Measurements from ENCODE around the gene GALNT13.

The GALNT13 gene

DNA sequence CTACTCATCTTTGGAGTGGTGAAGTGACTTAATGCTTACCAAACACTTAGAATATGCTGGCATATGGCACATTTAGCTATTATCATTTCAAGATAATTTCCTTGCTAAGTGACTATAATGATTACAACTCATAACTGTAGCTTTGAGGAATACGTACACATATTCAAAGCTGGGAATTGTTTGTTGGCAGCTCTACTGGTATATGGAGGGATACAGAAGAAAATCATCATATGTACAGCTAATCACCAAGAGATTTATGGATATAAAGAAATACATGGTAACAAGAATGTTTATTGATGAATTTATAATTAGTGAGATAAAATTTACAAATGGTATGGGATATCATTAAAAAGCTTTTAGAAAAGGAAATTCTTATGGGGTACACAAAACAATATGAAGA is 207.2 kb downstream of the GALNT13 start:
- intact Hi-C loops (cut with DNase I), result no loop called here
- DNase-seq, result no peak

DNA sequence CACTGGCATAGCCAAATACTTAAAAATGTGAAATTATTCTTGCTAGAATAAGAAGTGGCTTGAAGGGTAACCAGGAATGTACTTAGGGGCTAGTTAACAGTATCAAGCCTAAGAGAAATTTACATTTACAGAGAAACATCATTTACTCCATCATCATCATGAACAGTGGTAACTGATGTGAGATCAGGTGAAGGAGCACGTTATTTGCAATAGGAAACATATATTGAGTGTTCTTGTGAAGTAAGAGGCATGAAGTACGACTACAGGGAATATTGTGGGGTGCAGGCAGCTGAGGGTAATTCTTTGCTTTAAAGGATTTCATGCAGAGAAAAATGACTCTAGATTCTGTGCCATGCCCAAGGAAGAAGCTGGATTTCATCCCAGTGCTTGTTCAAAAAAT is 220.8 kb downstream of the GALNT13 start:
- no peak for DNase-seq
- intact Hi-C loops (cut with DNase I), result no loop called here

DNA sequence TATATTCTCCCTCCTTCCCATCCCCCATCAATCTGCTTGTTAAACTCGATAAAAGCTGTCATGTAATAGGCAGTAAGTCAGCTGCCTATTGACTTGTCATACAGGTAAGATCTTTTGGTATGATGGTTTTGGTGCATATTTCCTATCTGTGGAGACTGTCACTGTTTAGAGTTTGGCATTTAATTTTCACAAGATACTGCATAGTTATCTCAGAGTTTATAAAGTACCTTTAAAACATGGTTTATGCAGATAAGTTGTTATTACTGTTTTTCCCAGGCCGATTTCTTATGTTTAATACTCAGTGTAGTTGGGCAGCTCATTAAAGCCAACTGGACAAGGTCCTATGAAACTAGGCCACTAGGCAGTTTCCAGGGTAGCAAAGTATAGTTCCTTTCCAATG is 222.1 kb downstream of the GALNT13 start:
- intact Hi-C loops (cut with DNase I), result no loop called here
- DNase-seq, result no peak

DNA sequence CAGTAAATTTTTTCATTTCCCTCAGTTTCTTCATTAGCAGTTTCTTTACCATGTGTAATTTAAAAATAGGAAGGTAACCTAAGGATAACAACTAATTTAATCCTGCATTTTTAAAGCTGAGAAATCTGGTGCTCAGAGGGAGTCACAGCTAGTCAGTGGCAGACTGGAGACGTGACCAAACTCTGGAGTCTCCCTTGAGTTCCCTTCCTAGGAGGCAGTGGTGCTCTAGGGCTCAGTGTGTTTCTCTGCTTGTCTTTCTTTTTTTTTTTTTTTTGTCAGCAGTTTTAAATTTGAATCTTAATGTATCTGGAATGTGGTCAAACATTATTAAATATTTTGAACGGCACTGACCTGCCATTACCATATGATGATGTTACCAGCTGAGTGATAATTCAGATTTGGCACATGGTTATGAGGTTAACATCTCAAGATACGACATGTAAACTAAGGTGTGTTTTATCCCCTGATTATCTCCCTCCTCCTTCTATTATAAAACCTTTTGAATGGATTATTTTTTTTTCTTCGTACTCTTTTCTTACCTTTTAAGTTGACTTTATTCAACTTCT is 226.2 kb downstream of the GALNT13 start:
- intact Hi-C loops (cut with DNase I), result no loop called here
- no peak for DNase-seq

DNA sequence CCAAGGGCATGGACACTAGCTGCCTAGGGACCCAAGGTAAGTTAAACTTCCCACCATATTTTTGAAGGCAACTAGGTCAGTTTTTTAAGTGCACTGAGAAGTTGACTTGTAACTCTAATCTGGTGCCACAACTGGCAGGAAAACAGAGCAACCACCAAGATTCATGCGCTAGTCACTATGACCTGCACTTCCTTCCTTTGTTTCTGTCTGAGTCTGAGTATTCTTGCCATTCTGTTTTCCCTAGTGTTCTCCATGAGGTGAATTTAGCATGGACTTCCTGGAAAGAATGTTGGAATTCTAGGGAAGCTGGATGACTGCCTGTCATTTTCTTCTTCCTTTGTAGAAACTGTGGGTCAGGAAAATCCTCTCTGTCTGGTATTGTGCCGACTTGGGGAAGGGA is 249.0 kb downstream of the GALNT13 start:
- no peak for DNase-seq
- intact Hi-C loops (cut with DNase I), result no loop called here

DNA sequence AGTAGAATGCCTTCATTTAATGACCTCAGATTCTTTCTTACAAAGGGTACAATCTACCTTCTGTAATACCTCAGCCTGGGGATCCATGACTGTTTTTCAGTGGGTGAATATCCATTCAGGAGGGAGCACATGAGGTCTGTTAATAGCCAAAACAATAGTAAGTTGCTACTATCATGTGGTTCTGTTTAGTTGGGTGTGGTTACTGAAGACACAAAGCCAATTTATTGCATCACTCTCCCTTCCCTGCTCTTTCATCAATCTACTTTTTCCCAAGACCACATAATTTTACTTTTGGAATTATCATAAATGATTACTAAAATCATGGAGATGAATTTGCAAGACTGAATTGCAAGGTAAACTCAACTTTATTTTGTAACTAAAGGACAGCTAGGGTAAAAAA is 254.2 kb downstream of the GALNT13 start:
- intact Hi-C loops (cut with DNase I), result no loop called here
- no peak for DNase-seq

DNA sequence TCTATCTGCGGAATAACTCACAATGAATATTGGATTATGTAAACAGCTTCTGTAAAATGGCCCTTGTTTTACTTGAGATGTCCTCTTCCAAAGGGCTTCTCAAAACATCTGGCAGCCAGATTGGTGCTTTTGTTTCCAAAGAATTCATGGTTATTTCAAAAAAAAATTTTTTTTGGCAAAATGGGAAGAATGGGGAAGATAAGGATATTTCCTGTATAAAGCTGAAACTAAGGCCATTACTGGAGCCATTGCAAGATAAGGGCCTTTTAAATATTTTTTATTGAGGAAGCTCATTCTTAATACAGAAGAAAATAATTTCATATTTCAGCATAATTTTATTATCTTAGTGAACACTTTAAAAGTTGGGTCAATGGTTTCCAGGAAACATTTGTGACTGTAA is 259.1 kb downstream of the GALNT13 start:
- intact Hi-C loops (cut with DNase I), result no loop called here
- no peak for DNase-seq

DNA sequence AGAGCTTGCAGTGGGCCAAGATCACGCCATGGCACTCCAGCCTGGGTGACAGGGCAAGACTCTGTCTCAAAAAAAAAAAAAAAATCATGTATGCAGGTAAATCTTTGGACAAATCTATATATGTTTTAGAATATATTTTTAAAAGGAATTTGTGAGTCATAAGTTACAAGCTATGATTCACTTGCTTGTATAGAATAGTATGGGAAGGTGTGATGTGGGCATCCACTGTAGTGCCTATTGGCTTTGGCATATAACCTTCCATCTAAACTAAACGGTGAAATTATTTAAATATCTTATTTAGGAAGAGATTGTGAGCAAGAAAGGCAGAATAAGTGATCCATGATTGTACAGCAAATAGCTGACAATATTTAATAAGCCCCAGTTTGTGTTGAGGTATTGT is 261.1 kb downstream of the GALNT13 start:
- intact Hi-C loops (cut with DNase I), result no loop called here

DNA sequence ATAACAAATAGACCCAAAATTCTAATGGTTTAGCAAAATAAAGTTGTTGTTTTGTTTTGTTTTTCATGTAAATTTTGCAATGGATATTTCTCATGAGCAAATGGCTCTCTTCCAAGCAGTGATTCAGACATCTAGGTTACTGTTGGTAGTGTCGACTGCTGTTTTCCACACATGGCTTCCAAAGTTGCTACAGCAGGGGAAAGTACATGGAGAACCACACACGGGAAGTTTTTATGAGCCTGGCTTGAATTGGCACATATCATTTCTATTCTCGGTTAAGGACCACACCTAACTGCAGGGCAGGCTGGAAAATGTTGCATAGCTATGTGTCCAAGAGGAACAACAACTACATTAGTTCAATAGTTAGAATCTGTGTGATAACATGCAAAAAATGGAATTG is 262.1 kb downstream of the GALNT13 start:
- intact Hi-C loops (cut with DNase I), result no loop called here
- DNase-seq, result no peak

More for the DNA sequence above, 261.1 kb downstream of the GALNT13 start:
- DNase-seq, result no peak

DNA sequence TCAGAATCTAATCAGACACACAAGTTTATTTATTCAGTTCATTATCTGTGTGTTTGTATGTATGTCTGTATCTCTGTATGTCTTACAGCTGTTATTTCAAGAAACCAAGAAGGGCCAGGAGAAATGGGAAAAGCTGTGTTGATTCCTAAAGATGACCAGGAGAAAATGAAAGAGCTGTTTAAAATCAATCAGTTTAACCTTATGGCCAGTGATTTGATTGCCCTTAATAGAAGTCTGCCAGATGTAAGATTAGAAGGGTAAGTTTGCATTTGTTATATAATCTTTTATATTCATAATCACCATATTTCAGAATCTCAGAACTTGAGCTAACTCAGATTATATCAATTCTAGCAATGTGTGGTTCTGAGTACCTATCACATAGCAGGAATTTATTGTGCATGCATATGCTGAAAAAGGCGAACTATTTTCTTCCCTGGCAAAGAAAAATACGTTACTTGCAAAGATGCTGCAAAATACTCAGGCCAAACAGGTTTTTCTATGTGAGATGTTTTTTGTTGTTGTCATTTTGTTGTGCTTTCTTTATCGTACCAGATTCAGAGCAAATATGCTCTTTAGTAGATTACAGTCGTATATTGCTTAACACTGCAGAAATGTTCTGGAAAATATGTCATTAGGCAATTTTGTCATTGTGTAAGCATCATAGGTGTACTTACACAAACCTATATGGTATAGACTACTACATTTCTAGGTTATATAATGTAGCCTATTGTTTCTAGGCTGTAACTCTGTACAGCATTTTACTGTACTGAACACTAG is 268.7 kb downstream of the GALNT13 start:
- DNase-seq, result no peak
- intact Hi-C loops (cut with DNase I), result no loop called here

DNA sequence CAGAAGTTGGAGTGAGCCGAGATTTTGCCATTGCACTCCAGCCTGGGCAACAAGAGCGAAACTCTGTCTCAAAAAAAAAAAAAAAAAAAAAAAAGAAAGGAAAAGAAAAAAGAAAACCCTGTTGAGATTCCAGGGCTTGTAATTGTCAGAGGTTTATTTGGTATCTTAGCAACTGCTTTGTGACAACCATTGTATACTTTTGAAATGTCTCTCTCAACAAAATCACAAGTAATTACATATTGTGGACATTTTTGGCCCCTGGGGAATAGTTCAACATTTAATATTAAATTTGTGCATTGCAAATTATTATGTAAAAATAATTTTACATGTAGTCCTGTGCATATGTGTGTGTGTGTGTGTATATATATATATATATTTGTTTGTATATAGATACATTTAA is 270.8 kb downstream of the GALNT13 start:
- intact Hi-C loops (cut with DNase I), result no loop called here
- no peak for DNase-seq

DNA sequence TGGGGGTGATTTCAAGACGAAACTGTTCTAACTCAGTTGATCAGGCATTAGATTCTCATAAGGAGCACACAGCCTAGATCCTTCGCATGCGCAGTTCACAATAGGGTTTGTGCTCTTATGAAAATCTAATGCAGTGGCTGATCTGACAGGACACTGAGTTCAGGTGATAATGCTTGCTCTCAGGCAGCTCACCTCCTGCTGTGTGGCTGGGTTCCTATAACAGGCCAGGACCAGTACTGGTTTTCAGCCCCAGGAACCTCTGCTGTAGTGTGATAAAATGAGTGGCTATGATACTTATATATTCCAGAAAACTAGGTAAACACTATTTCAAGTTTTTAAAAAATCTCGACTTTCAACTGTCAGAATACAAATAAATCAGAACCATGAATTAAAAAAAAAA is 271.4 kb downstream of the GALNT13 start:
- intact Hi-C loops (cut with DNase I), result no loop called here
- DNase-seq, result no peak

DNA sequence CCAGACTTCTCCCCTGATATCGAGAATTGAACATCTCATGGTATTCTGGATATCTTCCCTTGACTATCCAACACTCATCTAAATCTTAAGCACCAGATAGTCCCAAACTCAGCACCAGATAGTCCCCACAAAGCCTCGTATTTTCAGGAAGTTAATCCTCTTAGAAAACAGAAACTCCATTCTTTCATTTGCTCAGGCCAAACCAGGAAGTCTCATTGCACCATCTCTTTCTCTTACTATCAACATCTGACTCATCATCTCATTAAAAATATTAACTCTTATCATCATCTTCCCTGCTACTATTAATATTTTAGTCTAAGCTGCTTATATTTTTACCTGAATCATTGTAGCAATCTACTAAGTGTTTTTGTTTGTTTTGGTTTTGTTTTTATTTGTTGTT is 286.4 kb downstream of the GALNT13 start:
- intact Hi-C loops (cut with DNase I), result no loop called here

DNA sequence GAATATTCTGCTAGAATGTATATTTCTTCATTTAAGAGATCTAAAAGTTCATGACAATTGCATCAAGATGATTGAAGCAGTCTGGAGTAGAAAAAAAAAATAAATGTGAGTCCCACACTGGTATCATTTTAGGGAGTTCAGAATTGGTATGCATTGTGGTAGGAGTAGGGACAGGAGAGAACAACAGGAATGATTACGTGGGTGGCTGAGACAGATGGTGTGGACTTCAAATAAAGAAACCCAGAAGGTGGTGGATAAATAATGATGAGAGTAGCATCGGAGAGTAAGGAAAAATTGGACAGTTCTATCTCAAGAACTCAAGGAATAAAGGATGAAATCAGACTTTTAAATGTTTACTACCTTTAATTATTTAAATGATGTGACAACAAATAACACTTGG is 289.6 kb downstream of the GALNT13 start:
- intact Hi-C loops (cut with DNase I), result no loop called here
- no peak for DNase-seq

More for the DNA sequence above, 286.4 kb downstream of the GALNT13 start:
- no peak for DNase-seq

DNA sequence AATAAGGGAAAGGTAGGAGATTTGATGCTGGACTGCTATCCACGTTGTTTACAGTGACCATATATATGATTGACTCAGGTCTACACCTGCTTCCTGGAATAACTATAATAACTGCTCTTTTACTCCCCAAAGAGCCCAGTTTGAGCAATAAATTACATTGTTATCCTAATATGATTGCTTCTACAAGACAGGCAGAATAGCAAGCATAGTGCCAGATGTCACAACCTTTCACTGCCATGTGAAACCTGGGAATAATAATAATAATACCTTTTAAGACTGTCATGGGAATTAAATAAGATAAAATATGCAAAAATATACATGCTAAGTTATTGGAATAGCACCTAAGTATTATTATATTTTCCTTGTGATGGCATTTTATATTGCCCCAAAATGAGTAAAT is 298.7 kb downstream of the GALNT13 start:
- no peak for DNase-seq
- intact Hi-C loops (cut with DNase I), result no loop called here

DNA sequence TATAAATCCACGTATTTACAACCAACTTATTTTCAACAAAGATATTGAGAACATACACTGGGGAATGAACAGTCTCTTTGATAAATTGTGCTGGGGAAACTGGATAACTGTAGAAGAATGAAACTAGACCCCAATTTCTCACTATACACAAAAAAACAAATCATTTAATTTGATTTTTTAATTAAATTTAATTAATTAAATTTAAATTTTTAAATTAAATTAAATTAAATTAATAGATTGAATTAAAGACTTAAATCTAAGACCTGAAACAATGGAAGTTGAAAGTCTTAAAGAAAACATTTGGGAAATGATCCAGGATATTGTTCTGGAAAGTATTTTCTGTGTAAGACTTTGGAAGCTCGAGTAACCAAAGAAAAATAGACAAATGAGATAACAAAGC is 301.4 kb downstream of the GALNT13 start:
- intact Hi-C loops (cut with DNase I), result no loop called here

DNA sequence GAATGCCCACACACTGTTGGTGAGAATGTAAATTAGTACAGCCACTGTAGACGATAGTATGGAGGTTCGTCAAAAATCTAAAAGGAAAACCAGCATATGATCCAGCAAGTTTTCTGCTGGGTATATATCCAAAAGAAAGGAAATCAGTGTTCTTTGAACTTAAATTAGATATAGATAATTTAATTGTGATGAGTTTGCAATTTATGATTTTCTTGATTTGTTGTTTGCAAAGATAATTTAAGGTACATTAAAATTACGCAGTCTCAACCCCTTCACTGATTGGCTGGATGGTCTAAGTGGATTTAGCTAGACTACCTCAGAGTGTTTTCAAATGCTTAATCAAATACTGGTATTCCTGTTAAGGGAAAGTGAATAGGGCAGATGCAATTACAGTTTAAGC is 302.2 kb downstream of the GALNT13 start:
- no peak for DNase-seq
- intact Hi-C loops (cut with DNase I), result no loop called here

More for the DNA sequence above, 301.4 kb downstream of the GALNT13 start:
- DNase-seq, result no peak

DNA sequence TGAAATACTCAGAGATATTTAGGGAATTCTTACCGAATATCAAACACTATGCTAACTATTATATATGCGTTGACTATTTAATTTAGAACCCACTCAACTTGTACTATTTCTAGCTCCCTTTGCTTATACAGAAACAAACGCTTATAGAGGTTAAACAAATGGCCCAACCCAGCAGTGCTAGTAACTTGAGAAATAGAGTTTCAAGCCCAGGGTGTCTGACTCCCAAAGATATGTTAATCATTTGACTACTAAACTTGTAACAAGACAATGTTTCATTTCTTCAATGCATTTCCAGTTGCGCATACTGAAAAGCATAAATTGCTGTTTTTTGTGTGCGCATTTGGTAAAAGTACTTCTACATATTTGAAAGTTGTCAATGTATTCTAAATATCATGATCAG is 310.3 kb downstream of the GALNT13 start:
- intact Hi-C loops (cut with DNase I), result no loop called here
- DNase-seq, result no peak

DNA sequence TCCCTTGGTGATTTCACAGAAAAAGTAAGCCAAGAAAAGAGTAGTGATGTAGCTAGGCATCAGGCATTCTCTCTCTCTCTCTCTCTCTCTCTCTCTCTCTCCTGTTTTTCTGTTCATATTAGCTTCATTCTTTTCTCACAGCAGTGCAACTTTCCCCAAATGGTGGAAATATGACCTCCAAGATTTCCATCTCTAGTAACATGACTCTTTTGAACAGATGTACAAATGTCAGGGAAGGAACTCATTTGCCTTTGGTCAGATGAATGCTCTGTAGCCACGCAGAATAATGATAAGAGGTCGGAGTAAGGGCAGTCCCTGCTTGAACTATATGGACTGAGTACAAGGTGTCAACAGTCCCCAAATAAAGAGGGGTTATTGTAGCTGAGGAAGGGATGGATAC is 316.2 kb downstream of the GALNT13 start:
- intact Hi-C loops (cut with DNase I), result no loop called here
- no peak for DNase-seq

DNA sequence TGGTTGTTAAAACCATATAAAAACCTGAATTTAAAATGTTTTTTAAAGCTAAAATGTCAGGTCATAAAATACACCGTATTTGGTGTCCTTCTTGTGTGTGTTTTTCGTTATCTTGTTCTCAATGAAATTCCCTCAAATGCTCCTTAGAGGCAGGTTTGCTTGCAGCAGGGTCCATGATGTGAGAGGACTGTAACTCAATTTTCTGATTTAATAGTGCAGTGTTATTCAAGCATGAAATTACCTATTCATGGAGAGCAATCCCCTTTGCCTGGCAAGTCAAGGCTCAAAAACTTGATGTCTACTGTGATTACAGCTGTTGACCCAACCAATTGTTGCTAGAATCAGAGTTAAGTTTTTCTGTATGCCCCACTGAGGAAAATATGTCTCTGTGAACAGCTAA is 318.2 kb downstream of the GALNT13 start:
- DNase-seq, result no peak
- intact Hi-C loops (cut with DNase I), result no loop called here

DNA sequence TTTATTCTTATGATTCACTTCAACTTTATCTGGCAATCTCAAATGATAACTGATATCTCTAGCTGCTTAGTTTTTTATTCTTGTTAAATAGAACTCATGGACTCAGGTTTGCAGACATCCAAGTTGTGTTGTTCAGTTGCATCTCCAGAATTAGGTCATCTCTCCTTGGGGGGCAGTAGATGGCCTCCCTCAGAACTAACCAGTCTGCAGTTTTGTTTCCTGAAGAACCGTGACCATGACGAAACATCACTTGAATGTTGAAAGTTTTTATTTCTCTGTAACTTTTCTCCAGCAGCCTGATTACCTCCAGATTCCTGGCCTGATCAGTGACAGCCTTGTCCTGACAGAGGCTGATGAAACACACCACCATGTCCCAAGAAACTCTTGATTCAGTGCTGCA is 321.5 kb downstream of the GALNT13 start:
- intact Hi-C loops (cut with DNase I), result no loop called here
- no peak for DNase-seq

Measured in head of caudate nucleus (tissue), 42 donors.